Suprapubic skin (tissue), 4 donors: ENCODE results near the gene CDA. TPM values are rescaled to one million over a fixed set of nuclear protein-coding genes. Genes with fewer than 3 reads are reported as not detected.

Source experiments
- DNase-seq, 2 donors: peaks; one replicate each; pipeline ENCODE4 v3.0.0-alpha.2; 2019; ENCODE audit warnings: low spot score in 2 of 2
- H3K27ac ChIP-seq: fragments of 200-600 bp; sonication (generic); one replicate; pipeline ENCODE4 v1.5.1; 2019
- H3K27me3 ChIP-seq: fragments of 200-600 bp; sonication (generic); one replicate; pipeline ENCODE4 v1.5.1; 2019
- H3K36me3 ChIP-seq: fragments of 200-600 bp; sonication (generic); one replicate; pipeline ENCODE4 v1.5.1; 2019
- H3K4me1 ChIP-seq: fragments of 200-600 bp; sonication (generic); one replicate; pipeline ENCODE4 v1.5.1; 2019
- H3K4me3 ChIP-seq: fragments of 200-600 bp; sonication (generic); one replicate; pipeline ENCODE4 v1.5.1; 2019; ENCODE audit warnings: mild to moderate bottlenecking
- H3K9me3 ChIP-seq: fragments of 200-600 bp; sonication (generic); one replicate; pipeline ENCODE4 v1.5.1; 2019
- CTCF ChIP-seq, 2 donors: fragments of 200-600 bp in 1 of 2; fragments of 450-650 bp in 1 of 2; sonication (generic) in 1 of 2; IDR thresholded peaks; one replicate each; pipeline ENCODE4 v1.5.1; 2016 to 2019; ENCODE audit warnings: antibody characterized with exemption in 2 of 2, mild to moderate bottlenecking in 1 of 2, moderate library complexity in 1 of 2
- EP300 ChIP-seq: sonication (generic); formaldehyde crosslinking; IDR thresholded peaks from one replicate; pipeline ENCODE4 v1.6.1; 2017; ENCODE audit warnings: antibody characterized with exemption
- POLR2A ChIP-seq, 2 donors: fragments of 450-650 bp; IDR thresholded peaks; one replicate each; pipeline ENCODE4 v1.6.1; 2017; ENCODE audit warnings: antibody characterized with exemption in 2 of 2, mild to moderate bottlenecking in 2 of 2, moderate library complexity in 2 of 2
- POLR2AphosphoS5 ChIP-seq, 3 donors: sonication (generic); formaldehyde crosslinking; IDR thresholded peaks; one replicate each; pipeline ENCODE4 v1.6.1; 2017; ENCODE audit warnings: antibody characterized with exemption in 3 of 3
- WGBS: methylation state at CpG from one replicate; pipeline ENCODE4 v1.1.5; 2018; 5-methylcytosine and 5-hydroxymethylcytosine counted together
- total RNA-seq, 4 donors: library from RNA; depleted of rRNA; stranded (reverse); fragments of >200 nt; gene quantifications; one replicate each; pipeline ENCODE4 v1.1.0, GENCODE V29; 2016

CDA gene
- total RNA-seq, 4 donors from 2014 or later, result 13.1 to 24.2 (median 15.7) TPM

GRCh38 chr1:20626524-20626923 is 37.6 kb downstream of the CDA start:
- no peak for TF ChIP-seq POLR2AphosphoS5 (IDR thresholded peaks at IDR 0.05)
- no peak for TF ChIP-seq CTCF (IDR thresholded peaks at IDR 0.05)
- no peak for TF ChIP-seq POLR2A (IDR thresholded peaks at IDR 0.05)
- no peak for TF ChIP-seq EP300
- Histone ChIP-seq H3K27me3 (no peaks in the 10 kb centered on the region), H3K36me3 (no peaks in the 10 kb centered on the region), H3K4me1 (no peaks in the 10 kb centered on the region), H3K27ac (no peak overlapping the region), H3K9me3 (no peaks in the 10 kb centered on the region), H3K4me3 (no peak overlapping the region)
- 79% methylated on average over 1 of the region's 1 CpG for WGBS
- no peak for DNase-seq

DNA sequence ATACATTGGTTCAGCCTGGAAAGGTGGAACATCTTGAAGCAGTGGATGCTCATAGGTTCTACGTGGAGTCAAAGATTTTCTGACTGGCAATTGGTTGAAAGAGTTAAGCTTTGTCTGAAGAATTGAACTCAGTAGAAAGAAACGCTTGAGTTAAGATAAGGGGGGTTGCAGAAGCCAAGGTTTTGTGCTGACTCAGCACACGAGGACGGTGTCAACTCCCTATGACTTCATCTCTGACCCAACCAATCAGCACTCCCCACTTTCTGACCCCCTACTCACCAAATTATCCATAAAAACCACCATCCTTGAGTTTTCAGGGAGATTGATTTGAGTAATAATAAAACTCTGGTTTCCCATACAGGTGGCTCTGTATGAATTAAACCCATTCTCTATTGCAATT is 41.8 kb downstream of the CDA start:
- Histone ChIP-seq H3K4me1 (peaks cover 14% of the 10 kb centered on the region), H3K36me3 (no peaks in the 10 kb centered on the region), H3K4me3 (no peak overlapping the region), H3K27me3 (no peaks in the 10 kb centered on the region), H3K9me3 (no peaks in the 10 kb centered on the region), H3K27ac (no peak overlapping the region)
- TF ChIP-seq EP300 (no peak), POLR2A (IDR thresholded peaks at IDR 0.05) (no peak), CTCF (IDR thresholded peaks at IDR 0.05) (no peak), POLR2AphosphoS5 (IDR thresholded peaks at IDR 0.05) (no peak)
- DNase-seq, result no peak
- 55% methylated on average over 4 of the region's 4 CpGs for WGBS

DNA sequence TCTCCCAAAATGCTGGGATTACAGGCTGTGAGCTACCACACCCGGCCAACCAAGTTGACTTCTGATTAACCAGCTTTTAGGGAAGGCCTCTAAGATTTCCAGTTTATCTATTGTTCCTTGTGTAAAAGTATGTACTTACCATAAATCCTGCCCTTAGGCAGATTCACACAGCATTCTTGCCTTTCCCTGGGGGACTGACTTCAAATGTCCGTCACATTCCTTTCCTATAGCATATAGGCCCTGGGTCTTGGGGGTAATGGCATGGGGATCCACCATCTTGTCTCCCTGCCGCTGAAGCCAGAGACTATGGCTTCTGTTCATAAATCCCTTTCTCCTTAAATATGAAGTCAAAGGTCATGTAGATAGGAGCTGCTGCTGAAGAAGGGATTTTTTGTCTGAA is 43.5 kb downstream of the CDA start:
- peaks cover 14% of the 10 kb centered on the region for H3K4me1 ChIP-seq
- H3K27me3 ChIP-seq, result no peaks in the 10 kb centered on the region

GRCh38 chr1:20633190-20634064 is 44.5 kb downstream of the CDA start, which contains the start of gene PINK1:
PINK1 (plus strand) TSS chr1:20633458; CDS start chr1:20633549, 91 bp downstream.
- H3K9me3 ChIP-seq, result no peaks in the 10 kb centered on the region
- peak within 1 kb of the TSS; percentile 95 for H3K27ac ChIP-seq
- peak; percentile 85 to 88 for DNase-seq

More for the DNA sequence above, 43.5 kb downstream of the CDA start:
- no peak for TF ChIP-seq EP300
- TF ChIP-seq CTCF (IDR thresholded peaks at IDR 0.05), result no peak
- no peak for TF ChIP-seq POLR2AphosphoS5 (IDR thresholded peaks at IDR 0.05)
- no peak for TF ChIP-seq POLR2A (IDR thresholded peaks at IDR 0.05)
- Histone ChIP-seq H3K36me3 (peaks cover 3% of the 10 kb centered on the region), H3K27ac (no peak overlapping the region), H3K4me3 (no peak overlapping the region), H3K9me3 (no peaks in the 10 kb centered on the region)
- DNase-seq, result no peak
- 84% methylated on average over 3 of the region's 3 CpGs for WGBS

More at GRCh38 chr1:20633190-20634064, 44.5 kb downstream of the CDA start, which contains the start of gene PINK1:
- WGBS, result 8% methylated on average over 10 of the region's 93 CpGs
- Histone ChIP-seq H3K36me3 (peaks cover 13% of the 10 kb centered on the region), H3K4me3 (peak within 1 kb of the TSS; percentile 91), H3K27me3 (no peaks in the 10 kb centered on the region), H3K4me1 (peaks cover 14% of the 10 kb centered on the region)
- peak; percentile 99 to 100 for TF ChIP-seq CTCF (IDR thresholded peaks at IDR 0.05)
- TF ChIP-seq POLR2A (IDR thresholded peaks at IDR 0.05), result peak; percentile 70 to 83
- peak in 1 of 3 donors; percentile 15 for TF ChIP-seq POLR2AphosphoS5 (IDR thresholded peaks at IDR 0.05)
- TF ChIP-seq EP300, result no peak
